Stimulated activated CD4-positive, alpha-beta T cell treated with anti-CD3 and anti-CD28 coated beads, Interleukin-15, amount 100 ng/mL, for 1 hour (primary cell): Measurements from ENCODE around the gene GLI1.
"Not testable (repeated sequence)": the region's sequence is repeated elsewhere in the genome, so short reads cannot be mapped to it uniquely, and the experiment has no call there.

Experiments
- DNase-seq, 2 donors: peaks; one replicate each; pipeline ENCODE4 v3.0.0-alpha.2; 2020; ENCODE audit warnings: low read depth in 1 of 2, low spot score in 1 of 2

Gene GLI1

DNA sequence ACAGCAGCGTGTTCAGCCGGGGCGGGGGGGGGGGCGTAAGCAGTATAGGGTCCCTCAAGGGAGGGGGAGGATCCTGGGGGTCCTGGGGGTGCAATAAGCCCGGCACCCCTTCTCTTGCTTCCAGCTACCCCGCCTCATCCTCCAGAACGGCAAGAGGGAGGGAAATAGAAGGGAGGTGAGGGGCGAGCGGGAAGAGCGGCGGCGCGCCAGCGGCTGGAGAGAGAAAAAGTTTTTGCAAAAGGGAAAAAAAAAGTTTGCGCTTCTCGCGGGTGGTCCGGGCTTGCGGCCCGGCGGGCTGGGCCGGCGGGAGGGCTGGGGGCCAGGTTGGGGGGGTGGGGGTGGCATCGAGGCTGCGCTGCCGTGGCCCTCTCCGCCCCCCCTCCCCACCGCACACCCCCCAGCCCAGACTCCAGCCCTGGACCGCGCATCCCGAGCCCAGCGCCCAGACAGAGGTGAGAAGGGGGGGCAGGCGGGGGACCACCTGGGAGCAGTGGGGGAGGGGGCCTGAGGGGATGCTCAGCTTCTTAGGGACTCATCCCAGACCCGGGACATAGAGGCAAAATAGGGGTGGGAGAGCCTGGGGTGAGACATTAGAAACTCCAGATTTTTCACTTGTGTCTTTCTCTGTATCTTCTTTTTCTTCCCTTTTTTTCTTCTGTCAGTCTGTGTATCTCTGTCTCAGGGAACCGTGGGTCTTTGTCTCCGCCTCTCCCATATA lies at the start of gene GLI1:
TSS of gene GLI1 (plus strand) at position 36 of the 718 bp plus-strand sequence. CDS start 3,907 bp downstream, outside the sequence.
- no peak for DNase-seq

- no peak for DNase-seq
Observed at GRCh38 chr12:57410534-57410933, 49.1 kb upstream of the GLI1 start.

- not testable (repeated sequence) for DNase-seq
Observed at GRCh38 chr12:57414160-57414559, 45.4 kb upstream of the GLI1 start.

- DNase-seq = no peak
Observed at GRCh38 chr12:57415088-57415487, 44.5 kb upstream of the GLI1 start.

DNA sequence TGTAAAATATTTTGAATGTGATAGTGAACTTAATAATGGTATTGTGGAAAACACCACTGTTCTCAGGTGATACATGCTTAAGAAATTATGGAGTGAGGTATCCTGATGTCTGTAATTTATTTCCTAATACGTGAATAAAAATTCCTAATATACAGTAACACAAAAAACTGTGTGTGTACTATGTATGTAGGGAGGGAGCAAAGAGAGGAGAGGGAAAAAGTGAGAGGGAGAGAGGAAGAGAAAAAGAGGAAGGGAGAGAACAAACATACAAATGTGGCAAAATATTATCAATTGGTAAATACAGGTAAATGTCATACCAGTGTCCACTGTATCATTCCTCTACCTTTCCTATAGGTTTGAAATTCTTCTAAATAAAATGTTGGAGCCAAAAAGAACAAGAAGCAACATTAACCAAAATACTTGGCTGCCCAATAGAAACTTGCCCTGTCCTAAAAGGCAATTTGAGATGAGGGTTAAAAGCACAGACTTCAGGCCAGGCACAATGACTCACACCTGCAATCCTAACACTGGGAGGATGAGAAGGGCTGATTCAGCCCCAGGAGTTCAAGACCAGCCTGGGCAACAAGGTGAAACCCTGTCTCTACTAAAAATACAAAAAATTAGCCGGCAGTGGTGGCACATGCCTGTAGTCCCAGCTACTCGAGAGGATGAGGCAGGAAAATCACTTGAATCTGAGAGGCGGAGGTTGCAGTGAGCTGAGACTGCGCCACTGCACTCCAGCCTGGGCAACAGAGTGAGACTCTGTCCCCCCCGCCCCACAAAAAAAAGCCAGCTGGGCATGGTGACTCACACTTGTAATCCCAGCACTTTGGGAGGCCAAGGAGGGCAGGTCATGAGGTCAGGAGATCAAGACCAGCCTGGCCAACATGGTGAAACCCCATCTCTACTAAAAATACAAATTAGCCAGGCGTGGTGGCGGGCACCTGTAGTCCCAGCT lies 43.3 kb upstream of the GLI1 start:
- no peak for DNase-seq

- DNase-seq = no peak
Observed at GRCh38 chr12:57418255-57418654, 41.3 kb upstream of the GLI1 start.

GRCh38 chr12:57419495-57419894 lies 40.1 kb upstream of the GLI1 start:
- DNase-seq = no peak

GRCh38 chr12:57420482-57420881 lies 39.1 kb upstream of the GLI1 start:
- no peak for DNase-seq

DNA sequence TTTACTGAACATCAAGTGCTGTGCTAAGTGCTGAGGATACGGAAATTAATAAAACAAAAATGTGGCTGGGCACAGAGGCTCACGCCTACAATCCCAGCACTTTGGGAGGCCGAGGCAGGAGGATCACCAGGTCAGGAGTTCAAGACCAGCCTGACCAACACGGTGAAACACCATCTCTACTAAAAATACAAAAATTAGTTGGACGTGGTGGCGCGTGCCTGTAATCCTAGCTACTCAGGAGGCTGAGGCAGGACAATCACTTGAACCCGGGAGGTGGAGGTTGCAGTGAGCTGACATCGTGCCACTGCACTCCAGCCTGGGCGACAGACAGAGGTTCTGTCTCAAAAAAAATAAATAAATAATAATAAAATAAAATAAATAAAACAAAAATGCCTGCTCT lies 32.6 kb upstream of the GLI1 start:
- not testable (repeated sequence) for DNase-seq

DNA sequence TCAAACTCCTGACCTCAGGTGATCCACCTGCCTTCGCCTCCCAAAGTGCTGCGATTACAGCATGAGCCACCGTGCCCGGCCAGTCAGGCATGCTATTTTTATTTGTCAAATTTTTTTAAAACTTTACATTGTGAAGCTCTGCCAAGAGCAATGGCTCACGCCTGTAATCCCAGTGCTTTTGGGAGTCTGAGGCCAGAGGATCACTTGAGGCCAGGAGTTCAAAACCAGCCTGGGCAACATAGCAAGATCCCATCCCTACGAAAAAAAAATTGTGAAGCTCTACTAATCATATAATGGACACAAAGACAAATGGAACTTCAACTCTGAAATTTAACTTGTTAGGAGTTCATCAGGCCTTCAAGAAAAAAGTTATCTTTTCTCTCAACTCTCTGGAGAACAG lies 30.6 kb upstream of the GLI1 start:
- DNase-seq = no peak

GRCh38 chr12:57429473-57430111 lies 30.0 kb upstream of the GLI1 start:
- DNase-seq = no peak

DNA sequence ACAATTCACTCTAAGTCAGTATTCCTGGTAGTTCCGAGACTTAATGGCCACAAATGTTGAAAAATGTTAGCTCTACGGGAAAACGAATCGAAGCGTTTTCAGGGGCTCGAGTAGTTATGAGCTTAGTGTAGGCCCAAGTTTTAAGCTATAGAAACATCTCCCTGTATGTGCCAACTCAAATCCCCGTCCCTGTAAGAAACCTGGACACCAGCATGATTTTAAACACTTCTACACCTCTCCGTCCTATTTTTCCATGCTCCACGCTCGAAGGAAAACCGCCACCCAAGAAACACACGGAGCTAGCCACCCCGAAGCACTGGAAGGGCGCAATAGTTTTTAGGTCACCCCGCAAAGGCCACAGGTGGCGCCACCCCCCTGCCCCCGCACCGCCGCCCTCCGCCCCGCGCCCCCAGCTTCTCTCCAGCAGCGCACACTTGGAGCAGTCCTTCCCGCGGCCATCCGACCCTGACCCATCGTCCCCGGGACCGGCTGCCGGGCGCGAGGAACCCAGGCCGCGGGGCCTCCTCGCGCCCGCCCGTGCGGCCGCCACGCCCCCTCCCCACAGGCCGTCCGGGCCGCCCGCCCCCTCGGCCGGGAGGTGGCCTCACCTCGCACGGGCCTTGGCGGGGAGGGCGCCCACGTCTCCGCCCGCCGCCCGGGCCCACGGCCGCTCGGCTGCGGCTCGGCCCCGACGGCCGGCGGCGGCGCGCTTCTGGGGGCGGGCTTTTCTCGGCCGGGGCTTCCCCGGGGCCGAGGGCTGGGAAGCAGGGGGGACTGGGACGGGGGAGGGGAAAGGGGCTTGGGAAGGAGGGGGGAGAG lies 29.3 kb upstream of the GLI1 start:
- DNase-seq = no peak

DNA sequence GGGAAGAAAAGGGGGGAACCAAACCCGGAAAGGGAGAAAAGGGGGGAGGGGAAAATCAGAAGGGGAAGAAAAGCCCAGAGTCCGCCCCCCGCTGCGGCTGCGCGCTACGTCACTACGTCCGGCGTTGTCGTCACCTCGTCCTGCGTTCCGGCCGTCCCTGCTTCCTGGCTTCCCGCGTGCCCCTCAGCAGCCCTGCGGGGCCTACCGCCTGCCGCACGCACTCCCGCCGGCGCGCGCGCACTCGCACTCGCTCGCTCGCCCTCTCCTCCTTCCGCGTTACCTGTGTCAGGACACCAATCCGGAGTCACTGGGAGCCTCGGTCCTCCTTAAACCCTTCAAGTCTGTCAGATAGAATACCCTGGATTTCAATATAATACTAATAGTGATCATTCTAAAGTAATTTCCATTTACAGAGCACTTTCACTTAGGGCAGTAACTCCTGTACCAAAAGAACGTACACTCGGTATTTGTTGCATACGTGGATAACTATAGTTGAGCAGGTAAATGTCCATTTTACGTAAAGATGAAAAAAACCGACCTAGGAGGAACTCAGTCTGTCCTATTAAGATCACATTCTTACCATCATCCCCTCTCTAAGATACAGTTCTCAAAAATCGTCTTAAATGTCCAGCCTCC lies 28.5 kb upstream of the GLI1 start, which contains the start of gene R3HDM2:
TSS of gene R3HDM2 (minus strand) at position 113 of the 636 bp plus-strand sequence. CDS start 120,615 bp downstream, outside the sequence.
- peak; percentile 86 to 93 for DNase-seq

- no peak for DNase-seq
Observed at GRCh38 chr12:57431654-57432188, 27.9 kb upstream of the GLI1 start.

- no peak for DNase-seq
Observed at GRCh38 chr12:57433370-57433769, 26.2 kb upstream of the GLI1 start.

- no peak for DNase-seq
Observed at GRCh38 chr12:57434517-57435223, 24.9 kb upstream of the GLI1 start, which contains the start of gene INHBC. Gene INHBC (plus strand): TSS chr12:57434784. CDS start chr12:57434887, 103 bp downstream.

- DNase-seq = no peak
Observed at GRCh38 chr12:57435293-57435692, 24.3 kb upstream of the GLI1 start.

- no peak for DNase-seq
Observed at GRCh38 chr12:57438400-57438799, 21.2 kb upstream of the GLI1 start.

GRCh38 chr12:57439762-57440266 lies 19.8 kb upstream of the GLI1 start:
- no peak for DNase-seq
